ENCODE measurements around the gene SCEL.

Gene SCEL

GRCh38 chr13:77691871-77692270 is 156.4 kb downstream of the SCEL start:
- DNase-seq = no peak

GRCh38 chr13:77692746-77693448 is 157.4 kb downstream of the SCEL start:
- DNase-seq = no peak

GRCh38 chr13:77693449-77693940 is 158.0 kb downstream of the SCEL start:
- DNase-seq = no peak
